ENCODE results near the gene SPDYE1.
A peak's percentile ranks its signal among the peaks of the same experiment; 100 is the strongest.

Gene SPDYE1

DNA sequence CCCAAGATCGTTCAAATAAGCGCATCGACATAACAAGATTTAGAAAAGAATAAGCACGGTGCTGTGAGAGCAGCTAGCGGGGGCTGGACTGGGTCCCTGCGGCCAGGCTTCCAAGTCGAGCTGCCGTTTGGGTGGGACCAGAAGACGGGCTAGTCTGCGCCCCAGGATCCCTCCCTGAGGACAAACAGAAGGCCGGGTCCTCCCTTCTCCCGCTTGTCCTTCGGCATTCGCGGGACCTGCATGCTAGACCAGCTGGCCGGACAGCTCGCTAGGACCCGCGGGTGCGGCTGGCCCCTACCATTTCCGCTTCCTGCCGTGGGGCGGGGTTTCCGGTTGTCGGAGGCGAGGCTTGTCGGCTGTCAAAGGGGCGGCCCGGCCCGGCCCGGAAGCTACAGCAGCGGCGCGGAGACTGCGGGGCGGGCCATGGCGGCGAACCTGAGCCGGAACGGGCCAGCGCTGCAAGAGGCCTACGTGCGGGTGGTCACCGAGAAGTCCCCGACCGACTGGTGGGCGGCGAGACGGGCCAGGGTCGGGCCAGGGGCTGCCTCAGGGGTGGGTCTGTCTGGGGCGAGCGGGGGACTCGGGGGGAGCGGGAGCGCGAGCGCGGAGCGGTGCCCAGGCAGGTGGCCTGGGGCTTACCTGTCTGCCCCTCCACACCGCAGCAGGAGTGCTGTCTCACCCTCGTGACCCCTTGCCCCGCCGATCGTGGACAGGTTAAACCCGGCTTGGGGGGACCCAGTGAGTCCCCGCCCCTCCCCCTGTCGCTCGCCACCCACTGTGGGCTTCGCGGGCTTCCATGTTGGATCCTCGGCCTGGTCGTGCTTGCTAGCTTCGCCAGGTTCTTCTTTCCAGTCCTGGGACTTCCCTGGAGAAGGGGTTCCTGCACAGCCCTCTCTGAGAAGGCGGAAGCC, 46.9 kb downstream of the SPDYE1 start, which contains the start of gene DBNL:
Gene DBNL, plus strand, starts transcription at position 388 of the 911 bp plus-strand sequence. Its CDS starts 36 bp downstream, at position 424.
- DNase-seq: peak; percentile 95

DNA sequence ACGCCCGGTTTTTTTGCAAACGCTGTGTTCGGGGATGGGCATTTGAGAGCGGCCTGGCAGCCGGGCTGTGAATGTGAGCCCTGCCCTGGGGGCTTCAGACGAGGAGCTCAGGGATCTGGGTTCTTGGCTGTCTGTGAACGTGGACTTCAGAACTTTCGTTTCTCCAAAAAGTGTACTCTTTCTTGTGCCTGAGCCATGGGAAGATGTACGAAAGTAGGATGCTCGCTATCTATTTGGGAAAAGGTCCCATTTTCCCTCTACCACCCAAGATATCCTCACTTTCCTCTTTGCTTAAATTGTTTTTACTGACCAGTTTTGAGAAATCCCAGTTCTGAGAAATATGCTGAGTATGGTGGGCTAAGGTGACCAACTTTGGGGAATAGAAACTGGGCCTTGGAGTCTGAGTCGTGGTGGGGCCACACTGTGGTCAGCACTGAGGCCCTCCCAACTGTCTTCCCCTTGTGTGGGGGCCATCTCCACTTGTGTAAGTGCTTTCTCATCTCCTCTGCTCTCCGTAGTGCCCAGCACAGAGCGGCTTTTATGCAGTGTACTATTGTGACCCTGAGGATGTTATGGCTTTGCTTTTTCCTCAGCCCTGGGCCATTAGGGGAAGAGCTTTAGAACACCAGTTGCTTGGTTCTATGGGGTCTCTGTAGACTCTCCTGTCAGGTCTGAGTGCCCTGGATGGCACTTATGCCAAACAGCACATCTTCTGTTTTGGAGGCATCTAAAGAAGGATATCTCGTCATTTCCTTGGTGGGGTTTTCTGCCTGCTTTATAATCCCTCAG, 47.7 kb downstream of the SPDYE1 start:
- DNase-seq: peak in 1 of 2 donors; percentile 37

DNA sequence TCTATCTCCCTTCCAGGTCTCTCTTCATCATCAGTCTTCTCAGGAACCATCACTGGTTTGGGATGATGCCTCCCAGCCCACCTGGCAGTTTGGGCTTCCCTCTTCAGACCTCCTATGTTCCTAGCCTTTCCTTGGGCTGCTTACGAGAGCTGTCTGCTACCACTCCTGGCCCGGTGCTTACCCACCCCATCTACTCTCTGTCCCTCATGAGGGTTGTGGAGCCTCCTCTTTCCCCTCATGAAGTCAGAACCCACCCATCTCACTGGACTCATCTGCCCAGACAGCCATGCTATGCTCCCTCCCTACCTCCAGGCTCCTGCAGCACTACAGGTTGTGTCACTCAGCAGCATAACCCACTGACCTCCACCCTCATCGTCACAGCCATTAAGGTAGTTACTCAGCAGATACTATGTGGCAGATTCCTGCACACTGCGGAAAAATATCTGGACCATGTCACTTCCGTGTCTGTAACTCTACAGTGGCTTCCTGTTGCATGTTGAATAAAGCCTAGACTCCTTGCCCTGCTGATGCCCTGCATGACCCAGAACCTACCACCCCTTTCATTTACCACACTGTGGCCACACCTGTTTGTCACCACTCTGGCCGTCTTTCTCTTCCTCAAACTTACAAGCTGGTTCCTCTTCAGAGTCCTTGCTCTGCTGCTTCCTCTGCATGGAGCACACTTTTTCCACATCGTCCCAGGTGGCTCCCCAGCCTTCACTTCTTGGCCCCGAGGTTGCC, 48.8 kb downstream of the SPDYE1 start:
- peak; percentile 73 to 82 for DNase-seq

DNA sequence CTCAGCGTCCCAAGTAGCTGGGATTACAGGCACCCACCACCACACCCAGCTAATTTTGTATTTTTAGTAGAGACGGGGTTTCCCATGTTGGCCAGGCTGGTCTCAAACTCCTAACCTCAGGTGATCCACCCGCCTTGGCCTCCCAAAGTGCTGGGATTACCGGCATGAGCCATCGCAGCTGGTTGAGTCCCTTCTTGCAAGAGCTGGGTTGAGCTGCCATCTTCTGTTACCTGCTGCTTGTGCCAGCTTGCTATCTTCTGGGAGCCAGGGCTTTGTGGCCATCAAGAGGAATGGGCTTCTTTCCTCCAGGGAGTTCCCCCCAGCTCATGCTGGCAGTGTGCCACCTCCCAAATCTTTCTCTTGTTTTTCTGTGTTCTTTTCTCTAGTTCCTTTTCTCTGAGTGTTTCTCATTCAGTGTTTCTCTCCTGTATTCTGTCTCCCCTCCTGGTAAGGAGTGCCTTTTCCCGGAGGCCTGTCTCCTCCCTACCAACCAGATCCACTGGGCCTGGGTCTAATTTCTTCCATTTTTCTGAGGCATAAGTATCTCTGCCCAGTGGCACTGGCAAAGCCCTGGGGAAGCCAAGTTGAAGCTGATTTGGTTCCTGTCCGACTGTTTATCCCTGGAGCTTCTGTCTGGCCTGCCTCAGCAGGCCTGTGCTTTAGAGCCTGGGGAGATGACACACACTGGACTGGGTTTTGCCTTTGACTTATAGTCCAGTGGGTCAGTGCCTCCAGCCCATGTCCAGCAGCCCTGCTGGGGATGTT, 50.5 kb downstream of the SPDYE1 start:
- no peak for DNase-seq

DNA sequence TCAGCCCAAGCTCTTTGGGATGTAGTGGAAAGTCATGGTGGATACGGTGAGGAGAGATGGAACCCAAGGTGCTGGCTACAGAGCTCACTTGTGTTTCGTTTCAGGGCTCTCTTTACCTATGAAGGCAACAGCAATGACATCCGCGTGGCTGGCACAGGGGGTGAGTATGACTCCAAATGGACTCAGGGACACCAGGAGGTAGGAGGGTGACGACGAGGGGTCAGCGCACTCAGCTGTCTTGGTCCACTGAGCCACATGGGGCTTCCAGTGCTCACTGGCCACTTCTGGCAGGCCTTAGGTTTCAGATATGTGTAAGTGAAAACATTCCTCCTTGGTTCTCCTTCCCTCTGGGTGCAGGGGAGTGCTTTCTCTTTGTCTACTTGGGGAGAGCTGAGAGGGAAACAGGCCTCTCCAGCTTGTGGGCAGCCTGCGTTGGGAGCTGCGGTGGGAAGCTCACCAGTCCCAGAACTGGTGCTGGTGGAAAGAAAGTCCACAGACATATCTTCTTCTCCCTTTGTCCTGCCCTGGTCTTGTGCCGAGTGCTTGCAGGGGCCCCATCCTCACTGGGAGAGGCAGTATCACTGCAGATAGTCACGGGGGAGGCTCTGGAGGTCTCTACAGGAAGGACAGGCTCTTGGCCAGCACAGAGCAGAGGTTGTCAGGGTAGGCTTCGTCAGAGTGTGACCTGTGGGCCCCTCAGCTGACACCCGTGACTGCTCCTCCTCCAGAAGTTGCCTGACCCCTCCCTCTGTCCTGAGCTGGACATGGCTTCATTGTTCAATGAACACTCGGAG, 52.6 kb downstream of the SPDYE1 start:
- DNase-seq: no peak

DNA sequence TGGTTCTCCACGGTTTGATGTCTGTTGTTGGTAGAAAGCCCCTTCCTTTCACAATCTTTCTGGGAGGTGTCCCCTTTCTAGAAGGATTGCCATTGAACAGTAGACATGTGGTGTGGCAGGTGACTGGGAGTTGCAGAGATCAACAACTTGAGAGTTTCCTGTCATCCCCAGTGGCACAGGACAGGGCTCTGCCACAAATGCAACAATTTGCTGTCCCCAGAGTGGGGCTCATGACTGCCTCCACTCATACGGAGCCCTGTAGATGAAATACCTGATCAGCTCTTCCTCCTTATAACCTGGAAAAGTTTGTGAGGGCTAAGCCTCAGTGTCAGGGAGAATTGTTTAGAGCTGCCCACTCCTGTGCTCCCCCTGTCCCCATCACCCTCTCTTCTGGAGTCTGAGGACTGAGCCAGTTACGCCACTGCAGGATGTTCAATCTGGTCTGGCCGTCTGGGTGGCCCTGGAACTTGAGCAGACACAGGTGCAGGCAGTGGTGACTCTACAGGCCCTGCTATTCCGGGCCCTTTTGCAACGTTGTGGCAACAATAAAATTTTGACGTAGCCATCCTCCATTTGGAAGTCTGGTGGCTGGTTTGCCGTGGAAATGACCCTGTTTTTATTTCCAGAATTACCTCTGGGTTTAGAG, 53.3 kb downstream of the SPDYE1 start:
- no peak for DNase-seq

DNA sequence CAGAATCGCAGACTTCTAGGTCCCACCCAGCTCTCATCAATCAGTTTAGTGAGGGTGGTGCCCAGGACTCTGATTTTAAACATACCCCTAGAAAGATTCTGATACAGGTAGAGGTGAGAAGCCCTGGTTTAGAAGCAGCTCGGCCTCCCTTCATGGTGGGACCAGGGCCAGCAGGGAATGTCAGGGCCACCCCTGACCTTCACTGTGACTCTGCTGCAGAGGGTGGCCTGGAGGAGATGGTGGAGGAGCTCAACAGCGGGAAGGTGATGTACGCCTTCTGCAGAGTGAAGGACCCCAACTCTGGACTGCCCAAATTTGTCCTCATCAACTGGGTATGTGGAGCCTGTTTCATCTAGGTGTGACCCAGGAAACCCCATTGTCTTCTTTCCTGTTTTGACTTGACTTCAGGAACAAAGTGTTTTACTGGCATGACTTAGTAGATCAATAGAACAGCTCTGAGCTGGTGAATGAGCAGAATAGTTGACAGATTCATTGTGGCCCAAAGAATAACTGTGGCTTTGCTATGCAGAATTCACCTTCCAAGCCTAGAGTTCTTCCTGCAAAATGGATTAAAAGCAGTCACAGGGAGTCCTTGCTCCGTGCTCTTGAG, 54.0 kb downstream of the SPDYE1 start:
- DNase-seq: no peak

DNA sequence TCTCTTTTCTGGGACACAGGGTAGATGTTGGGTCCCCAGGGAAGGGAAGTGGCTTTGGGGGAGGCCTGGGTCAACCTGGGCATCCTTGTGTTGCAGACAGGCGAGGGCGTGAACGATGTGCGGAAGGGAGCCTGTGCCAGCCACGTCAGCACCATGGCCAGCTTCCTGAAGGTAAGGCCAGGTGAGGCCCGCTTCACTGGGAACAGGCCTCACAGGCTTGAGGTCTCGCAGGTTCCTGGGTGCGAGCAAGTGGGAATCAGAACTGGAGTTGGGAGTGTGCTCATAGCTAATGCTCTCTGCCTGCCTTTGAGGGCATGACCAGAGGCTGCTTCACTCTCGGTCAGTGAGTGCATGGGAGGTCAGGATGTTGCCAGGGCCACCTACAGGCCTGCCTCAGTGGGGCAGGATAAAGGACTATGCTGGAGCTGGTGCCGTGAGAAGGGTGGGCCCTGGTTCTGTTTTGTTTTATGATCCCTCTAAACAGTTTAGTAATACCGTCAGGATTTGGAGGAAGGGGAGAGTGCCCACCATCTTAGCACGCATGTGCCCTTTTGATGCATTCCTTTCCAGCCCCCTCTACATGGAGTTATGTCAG, 55.2 kb downstream of the SPDYE1 start:
- DNase-seq: no peak

DNA sequence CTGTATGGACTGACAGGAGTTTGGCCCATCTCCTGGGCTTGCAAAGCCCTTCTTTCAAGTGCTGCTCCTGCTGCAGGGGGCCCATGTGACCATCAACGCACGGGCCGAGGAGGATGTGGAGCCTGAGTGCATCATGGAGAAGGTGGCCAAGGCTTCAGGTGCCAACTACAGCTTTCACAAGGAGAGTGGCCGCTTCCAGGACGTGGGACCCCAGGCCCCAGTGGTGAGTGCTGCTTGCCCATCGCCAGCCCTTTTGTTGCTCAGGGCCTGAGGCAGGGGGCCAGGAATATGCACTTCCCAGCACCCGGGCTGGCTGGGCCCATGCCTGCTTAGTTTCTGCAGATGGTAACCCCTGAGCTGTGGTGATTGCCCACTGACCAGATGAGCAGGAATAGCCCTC, 59.0 kb downstream of the SPDYE1 start:
- DNase-seq: no peak

DNA sequence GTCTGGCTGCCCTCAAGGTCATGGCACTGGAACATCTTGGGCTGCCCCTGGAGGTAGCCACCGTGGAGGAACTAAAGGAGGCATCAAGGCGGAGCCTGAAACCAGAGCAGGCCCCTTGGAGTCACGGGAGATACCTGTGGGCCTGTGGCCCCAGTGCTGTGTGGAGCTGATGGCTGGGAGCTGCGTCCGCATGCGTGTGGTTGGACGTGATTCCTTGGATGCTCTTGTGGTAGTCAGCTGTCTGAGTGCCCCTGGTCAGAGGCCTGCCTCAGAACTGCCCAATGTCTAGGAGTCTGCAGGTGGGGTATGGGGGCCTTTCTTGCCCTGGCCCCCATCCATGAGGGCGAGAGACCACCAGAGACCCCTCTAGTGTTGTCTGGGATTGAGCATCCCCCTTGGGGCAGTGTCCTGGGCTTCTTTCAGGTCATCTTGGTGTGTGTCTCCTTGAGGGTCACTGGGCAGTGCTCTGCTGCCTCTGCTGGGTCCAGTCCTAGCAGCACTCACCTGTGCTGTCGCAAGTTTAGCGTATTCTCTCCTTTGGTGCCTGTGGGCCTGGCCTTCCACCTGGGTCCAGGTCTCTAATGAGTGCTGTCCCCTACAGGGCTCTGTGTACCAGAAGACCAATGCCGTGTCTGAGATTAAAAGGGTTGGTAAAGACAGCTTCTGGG, 59.6 kb downstream of the SPDYE1 start:
- no peak for DNase-seq

DNA sequence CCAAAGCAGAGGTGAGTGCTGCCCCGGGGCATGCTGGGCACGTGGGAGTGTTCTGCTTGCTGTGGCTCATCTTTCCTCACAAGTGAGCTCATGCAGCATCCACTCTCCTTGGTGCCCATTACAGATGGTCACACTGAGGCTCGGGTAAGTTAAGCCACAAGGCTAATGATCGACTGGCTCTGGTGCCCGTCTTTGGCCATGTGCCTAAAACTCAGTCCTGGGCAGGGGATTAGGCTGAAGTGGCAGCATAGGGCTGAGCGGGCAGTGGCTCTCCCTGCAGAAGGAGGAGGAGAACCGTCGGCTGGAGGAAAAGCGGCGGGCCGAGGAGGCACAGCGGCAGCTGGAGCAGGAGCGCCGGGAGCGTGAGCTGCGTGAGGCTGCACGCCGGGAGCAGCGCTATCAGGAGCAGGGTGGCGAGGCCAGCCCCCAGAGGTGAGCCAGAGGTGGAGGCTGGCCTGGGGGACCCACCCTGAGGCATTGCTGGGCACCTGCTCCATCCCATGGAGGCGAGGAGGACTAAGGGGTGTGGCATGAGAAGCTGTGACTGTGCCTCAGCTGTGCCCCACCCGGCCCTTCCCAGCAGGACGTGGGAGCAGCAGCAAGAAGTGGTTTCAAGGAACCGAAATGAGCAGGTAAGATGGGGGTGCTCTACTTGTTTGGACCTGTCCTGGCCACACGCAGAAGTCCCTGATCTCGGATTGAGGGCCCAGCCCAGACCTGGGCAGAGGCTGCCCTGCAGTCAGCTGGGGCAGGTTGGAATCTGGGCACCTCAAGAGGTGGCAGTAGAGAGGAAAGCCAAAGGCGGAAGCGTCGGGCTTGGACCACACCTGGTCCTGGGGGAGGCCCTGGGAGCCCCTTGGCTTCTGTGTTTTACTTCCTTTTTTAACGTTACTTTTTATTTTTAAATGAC, 60.4 kb downstream of the SPDYE1 start:
- DNase-seq: no peak

DNA sequence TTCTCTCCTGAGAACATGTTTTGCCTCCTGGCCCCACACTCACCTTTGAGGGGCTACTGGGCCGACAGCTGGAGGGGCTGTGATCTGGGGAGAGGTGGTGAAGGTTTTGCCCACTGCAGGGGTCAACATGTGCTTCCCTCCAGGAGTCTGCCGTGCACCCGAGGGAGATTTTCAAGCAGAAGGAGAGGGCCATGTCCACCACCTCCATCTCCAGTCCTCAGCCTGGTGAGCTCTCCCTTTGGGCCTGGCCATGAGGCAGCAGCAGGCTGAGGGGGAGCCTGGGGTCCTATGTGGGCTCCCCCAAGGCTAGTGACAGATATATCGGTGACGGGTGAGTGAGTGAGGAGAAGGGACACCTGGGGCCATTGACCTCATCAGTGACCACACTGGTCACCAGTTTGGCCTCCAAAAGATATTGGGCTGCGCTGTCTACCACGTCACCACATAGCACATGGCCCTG, 61.1 kb downstream of the SPDYE1 start:
- DNase-seq: no peak

DNA sequence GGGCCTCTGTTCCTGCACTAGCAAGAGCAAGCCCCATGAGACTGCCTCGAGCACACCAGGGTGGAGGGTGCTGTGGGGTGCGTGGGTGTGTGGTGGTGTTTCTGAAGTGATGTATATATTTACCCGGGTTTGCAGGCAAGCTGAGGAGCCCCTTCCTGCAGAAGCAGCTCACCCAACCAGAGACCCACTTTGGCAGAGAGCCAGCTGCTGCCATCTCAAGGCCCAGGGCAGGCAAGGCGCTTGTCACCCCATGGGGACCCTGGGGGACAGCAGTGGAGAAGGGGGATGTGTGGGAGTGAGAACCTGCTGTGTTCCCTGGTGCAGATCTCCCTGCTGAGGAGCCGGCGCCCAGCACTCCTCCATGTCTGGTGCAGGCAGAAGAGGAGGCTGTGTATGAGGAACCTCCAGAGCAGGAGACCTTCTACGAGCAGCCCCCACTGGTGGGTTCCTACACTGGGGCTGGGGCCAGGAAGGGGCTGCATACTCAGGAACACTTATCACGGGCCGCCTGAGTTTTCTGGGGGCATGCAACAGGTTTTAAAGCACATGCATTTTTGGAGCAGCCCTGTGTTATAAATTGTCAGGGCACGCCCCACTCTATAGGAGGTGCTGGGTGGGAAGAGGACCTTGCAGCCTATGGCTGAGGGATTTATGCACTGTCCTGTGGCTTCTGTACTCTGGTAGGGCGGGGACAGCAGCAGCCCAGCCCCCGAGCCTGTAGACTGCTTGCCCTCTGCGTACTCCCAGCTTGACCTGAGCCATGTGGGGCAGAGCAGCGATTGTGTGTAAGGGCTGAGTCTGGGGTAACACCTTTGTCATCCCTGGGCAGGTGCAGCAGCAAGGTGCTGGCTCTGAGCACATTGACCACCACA, 61.8 kb downstream of the SPDYE1 start:
- DNase-seq: no peak
